ENCODE results near the gene MYCN. TPM values are rescaled to one million over a fixed set of nuclear protein-coding genes. Genes with fewer than 3 reads are reported as not detected.

MYCN gene
- total and polyA plus RNA-seq, 2 of the 8 experiments (the other 6 are each of a cell fraction or from before 2014, with no cell fraction given), result 87.8 to 137 TPM

DNA sequence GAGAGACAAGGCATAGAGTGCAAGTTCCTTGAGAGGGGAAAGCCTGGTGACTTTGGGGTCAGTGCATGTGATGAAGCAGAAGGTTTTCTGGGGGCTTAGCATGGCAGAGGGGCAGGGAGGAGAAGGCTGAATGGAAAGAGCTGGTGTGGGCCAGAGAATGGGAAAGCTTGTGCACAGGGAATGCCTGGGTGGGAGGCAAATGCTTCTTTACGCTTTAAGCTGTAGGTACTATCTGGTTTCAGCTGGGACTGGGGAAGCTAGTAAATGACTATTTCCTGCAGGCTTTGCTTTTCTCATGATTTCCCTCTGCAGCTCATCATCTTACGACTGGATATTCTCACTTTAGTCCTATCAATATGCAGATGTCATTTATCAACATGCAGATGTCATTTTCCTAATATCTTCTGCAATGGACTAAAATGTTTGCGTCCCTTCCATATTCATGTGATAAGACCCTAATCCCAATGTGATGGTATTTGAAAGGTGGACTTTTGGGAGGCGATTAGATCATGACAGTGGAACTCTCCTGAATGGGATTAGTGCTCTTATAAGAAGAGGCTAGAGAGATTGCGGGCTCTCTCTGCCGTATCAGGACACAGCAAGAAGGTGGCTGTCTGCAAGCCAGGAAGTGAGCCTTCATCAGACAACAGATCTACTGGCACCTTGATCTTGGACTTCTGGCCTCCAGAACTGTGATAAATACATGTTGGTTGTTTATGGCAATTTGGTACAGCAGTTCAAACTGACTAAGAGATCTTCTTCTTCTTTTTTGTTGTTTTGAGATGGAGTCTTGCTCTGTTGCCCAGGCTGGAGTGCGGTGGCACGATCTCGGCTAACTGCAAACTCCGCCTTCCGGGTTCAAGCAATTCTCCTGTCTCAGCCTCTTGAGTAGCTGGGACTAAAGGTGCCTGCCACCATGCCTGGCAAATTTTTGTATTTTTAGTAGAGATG is 50.1 kb downstream of the MYCN start:
- no peak for DNase-seq (ENCODE audit: low read depth in 1 of 2, low spot score in 2 of 2)
- Histone ChIP-seq H2AK5ac (ENCODE audit: low read depth, low read length) (no peak overlapping the region), H3K79me1 (ENCODE audit: low read depth, low read length) (no peaks in the 10 kb centered on the region), H2BK15ac (ENCODE audit: low read length) (no peak overlapping the region; the same call in 1 of the 2 replicates), H2BK120ac (replicated peaks; ENCODE audit: low read depth, low read length) (no peak overlapping the region), H2BK12ac (ENCODE audit: low read depth, low read length) (no peak overlapping the region), H3K27ac (ENCODE audit: low read depth, low read length) (no peak overlapping the region), H3K23me2 (ENCODE audit: low read depth, low read length) (peaks cover 7% of the 10 kb centered on the region; the same call in 1 of the 2 replicates), H3K4me3 (ENCODE audit: extremely low read depth in 1 of 4, insufficient read depth in 2 of 4, low read depth in 3 of 4, low read length in 4 of 4) (no peak overlapping the region), H4K5ac (ENCODE audit: insufficient read length, low read depth, low read length) (no peak overlapping the region), H4K91ac (replicated peaks; ENCODE audit: insufficient read length, low read length) (peak overlapping the region; percentile 20), H3K36me3 (ENCODE audit: control insufficient read depth in 2 of 4, insufficient read depth in 4 of 4, low read length in 3 of 4) (no peaks in the 10 kb centered on the region), H3K4me2 (ENCODE audit: insufficient read depth in 1 of 2, low read depth in 2 of 2, low read length in 2 of 2) (0 out of 4 replicates have a peak overlapping the region, but pooled peaks of 1 of the 2 experiments have one; percentile 42), H3K4me1 (replicated peaks in 1 of 4; ENCODE audit: control insufficient read depth in 3 of 4, insufficient read depth in 4 of 4, low read length in 3 of 4) (peaks cover 2 to 16% (median 7%) of the 10 kb centered on the region in 4 experiments; a peak in 6 of 7 replicates), H4K8ac (ENCODE audit: extremely low read depth, insufficient read depth, low read length) (no peak overlapping the region), H3K23ac (ENCODE audit: insufficient read length) (no peak overlapping the region), H2BK5ac (ENCODE audit: low read depth, low read length) (no peak overlapping the region), H3K79me2 (ENCODE audit: control insufficient read depth in 1 of 2, insufficient read depth in 2 of 2, low read length in 2 of 2) (no peaks in the 10 kb centered on the region), H4K20me1 (replicated peaks in 1 of 2; ENCODE audit: control insufficient read depth in 1 of 2, insufficient read depth in 2 of 2, low read length in 2 of 2) (peaks cover 0 to 2% of the 10 kb centered on the region in 2 experiments), H3K9ac (replicated peaks in 1 of 4; ENCODE audit: extremely low read depth in 1 of 4, low read depth in 3 of 4, low read length in 3 of 4) (no peak overlapping the region), H2AFZ (ENCODE audit: low read length) (no peak overlapping the region), H2BK20ac (ENCODE audit: low read length) (peak overlapping the region; percentile 57; the same call in 1 of the 2 replicates), H3K18ac (ENCODE audit: extremely low read depth, low read length) (peak overlapping the region; percentile 24), H3K27me3 (replicated peaks in 1 of 4; ENCODE audit: control insufficient read depth in 3 of 4, extremely low read depth in 1 of 4, insufficient read depth in 3 of 4, low read length in 3 of 4) (no peaks in the 10 kb centered on the region; a peak in 1 of 7 replicates), H3K56ac (replicated peaks; ENCODE audit: insufficient read length, low read depth, low read length) (no peak overlapping the region), H3K9me3 (ENCODE audit: insufficient read depth in 2 of 2, low read depth in 1 of 2, low read length in 1 of 2) (no peaks in the 10 kb centered on the region), H3K4ac (replicated peaks; ENCODE audit: insufficient read length, low read depth, low read length) (no peak overlapping the region), H3K14ac (ENCODE audit: insufficient read length) (no peak overlapping the region)
- ChIA-PET POLR2A (ENCODE audit: partially characterized antibody) (interaction anchor here (0.7 to 1.4 kb wide), 2 partner anchors 9 to 10 kb away, joined by 3 read pairs; no protein-coding TSS in a partner anchor), CTCF (ENCODE audit: partially characterized antibody) (interaction anchor here (0.8 to 1.0 kb wide), 2 partner anchors 47 to 207 kb away, joined by 4 read pairs; no protein-coding TSS in a partner anchor)
- FAIRE-seq, result no peak
- WGBS, 2 experiments (ENCODE audit: extremely low coverage in 1 of 2, insufficient coverage in 1 of 2, insufficient read length in 1 of 2, insufficient replicate concordance in 2 of 2, low coverage in 1 of 2, low lambda C conversion rate in 2 of 2, missing lambda C conversion rate in 1 of 2), result 91% methylated on average over 11 of the region's 11 CpGs; no CpG with 5 or more reads in 1 of the 2 experiments
- TF ChIP-seq SP4 (IDR thresholded peaks at IDR 0.05; ENCODE audit: low read length), result no peak
- TF ChIP-seq SIX5 (IDR thresholded peaks at IDR 0.05; ENCODE audit: low read depth, low read length), result no peak
- TF ChIP-seq, protein P1, sequence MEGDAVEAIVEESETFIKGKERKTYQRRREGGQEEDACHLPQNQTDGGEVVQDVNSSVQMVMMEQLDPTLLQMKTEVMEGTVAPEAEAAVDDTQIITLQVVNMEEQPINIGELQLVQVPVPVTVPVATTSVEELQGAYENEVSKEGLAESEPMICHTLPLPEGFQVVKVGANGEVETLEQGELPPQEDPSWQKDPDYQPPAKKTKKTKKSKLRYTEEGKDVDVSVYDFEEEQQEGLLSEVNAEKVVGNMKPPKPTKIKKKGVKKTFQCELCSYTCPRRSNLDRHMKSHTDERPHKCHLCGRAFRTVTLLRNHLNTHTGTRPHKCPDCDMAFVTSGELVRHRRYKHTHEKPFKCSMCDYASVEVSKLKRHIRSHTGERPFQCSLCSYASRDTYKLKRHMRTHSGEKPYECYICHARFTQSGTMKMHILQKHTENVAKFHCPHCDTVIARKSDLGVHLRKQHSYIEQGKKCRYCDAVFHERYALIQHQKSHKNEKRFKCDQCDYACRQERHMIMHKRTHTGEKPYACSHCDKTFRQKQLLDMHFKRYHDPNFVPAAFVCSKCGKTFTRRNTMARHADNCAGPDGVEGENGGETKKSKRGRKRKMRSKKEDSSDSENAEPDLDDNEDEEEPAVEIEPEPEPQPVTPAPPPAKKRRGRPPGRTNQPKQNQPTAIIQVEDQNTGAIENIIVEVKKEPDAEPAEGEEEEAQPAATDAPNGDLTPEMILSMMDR (IDR thresholded peaks at IDR 0.05; ENCODE audit: control extremely low read depth in 1 of 3, insufficient read depth in 1 of 3, low read depth in 1 of 3, low read length in 3 of 3), result no peak
- no peak for TF ChIP-seq BCL11A (IDR thresholded peaks at IDR 0.05; ENCODE audit: low read depth in 2 of 2, low read length in 2 of 2)
- no peak for TF ChIP-seq CEBPB (IDR thresholded peaks at IDR 0.05; ENCODE audit: low read depth, low read length)
- TF ChIP-seq NRF1 (IDR thresholded peaks at IDR 0.05; ENCODE audit: low read depth, low read length), result no peak
- TF ChIP-seq SAP30 (IDR thresholded peaks at IDR 0.05; ENCODE audit: insufficient read depth, insufficient replicate concordance, low read length), result no peak
- TF ChIP-seq EZH2 (IDR thresholded peaks at IDR 0.05; ENCODE audit: low read depth, low read length, severe bottlenecking), result no peak
